SJCRH30 (cell line): ENCODE results near the gene ALPI. TPM values are rescaled to one million over a fixed set of nuclear protein-coding genes. Genes with fewer than 3 reads are reported as not detected.

Source experiments
- DNase-seq, 2 experiments: peaks; one replicate each; pipeline ENCODE4 v3.0.0-alpha.2; 2015 to 2020
- H3K27ac ChIP-seq: fragments of 250-450 bp; sonication (Bioruptor Pico); 2 replicates; pipeline ENCODE4 v1.5.1; 2020; ENCODE audit warnings: mild to moderate bottlenecking, moderate library complexity
- H3K27me3 ChIP-seq: fragments of 250-450 bp; sonication (Bioruptor Pico); 2 replicates; pipeline ENCODE4 v1.5.1; 2020; ENCODE audit warnings: mild to moderate bottlenecking, moderate library complexity
- H3K36me3 ChIP-seq: fragments of 250-450 bp; sonication (Bioruptor Pico); 2 replicates; pipeline ENCODE4 v1.5.1; 2020; ENCODE audit warnings: mild to moderate bottlenecking, moderate library complexity
- H3K4me1 ChIP-seq: fragments of 250-450 bp; sonication (Bioruptor Pico); 2 replicates; pipeline ENCODE4 v1.5.1; 2020; ENCODE audit warnings: mild to moderate bottlenecking, moderate library complexity
- H3K4me3 ChIP-seq: fragments of 250-450 bp; sonication (Bioruptor Pico); 2 replicates; pipeline ENCODE4 v1.5.1; 2020; ENCODE audit warnings: mild to moderate bottlenecking, moderate library complexity
- H3K9me3 ChIP-seq: fragments of 250-450 bp; sonication (Bioruptor Pico); replicated peaks from 2 replicates; pipeline ENCODE4 v1.5.1; 2020; ENCODE audit warnings: mild to moderate bottlenecking, moderate library complexity
- total RNA-seq: library from RNA; depleted of rRNA; stranded (reverse); fragments of >200 nt; shearing (Covaris generic); gene quantifications from 2 replicates; pipeline ENCODE4 v1.2.3, GENCODE V29; 2014; rRNA removed

The ALPI gene
- total RNA-seq, 1 experiment from 2014 or later: not detected

DNA sequence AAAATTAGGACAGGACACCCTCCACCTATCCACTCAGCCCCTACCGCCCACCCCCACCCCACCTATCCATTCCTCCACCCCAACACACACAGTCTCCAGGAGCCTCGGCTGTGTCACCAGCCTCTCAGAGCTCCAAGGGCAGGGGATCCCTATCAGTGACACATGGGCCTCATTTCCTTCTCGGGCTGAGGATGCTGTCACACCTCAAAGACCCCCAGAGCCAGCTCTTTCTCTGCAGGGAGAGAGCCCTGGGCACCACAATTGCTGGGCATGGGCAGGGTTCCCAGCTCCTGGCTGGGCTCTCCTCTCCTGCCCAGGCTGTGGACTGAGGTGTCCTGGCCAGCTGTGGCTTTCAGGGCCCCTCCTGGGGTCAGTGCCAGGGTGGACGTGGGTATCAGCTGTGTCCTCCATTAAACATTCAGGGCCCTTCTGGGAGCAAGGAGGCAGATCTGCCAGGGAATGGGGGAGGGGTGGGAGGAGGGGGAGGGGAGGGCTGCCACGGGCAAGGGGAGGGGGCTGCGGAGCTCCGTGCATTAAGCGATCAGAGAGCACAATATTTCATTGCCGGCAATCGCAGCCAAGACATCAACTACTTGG lies 45.9 kb downstream of the ALPI start:
- Histone ChIP-seq H3K4me1 (peaks cover 11% of the 10 kb centered on the region; the same call in 1 of the 2 replicates), H3K27me3 (peaks cover 42% of the 10 kb centered on the region), H3K9me3 (no peaks in the 10 kb centered on the region), H3K27ac (no peak overlapping the region), H3K36me3 (no peaks in the 10 kb centered on the region), H3K4me3 (no peak overlapping the region)
- DNase-seq: no peak

DNA sequence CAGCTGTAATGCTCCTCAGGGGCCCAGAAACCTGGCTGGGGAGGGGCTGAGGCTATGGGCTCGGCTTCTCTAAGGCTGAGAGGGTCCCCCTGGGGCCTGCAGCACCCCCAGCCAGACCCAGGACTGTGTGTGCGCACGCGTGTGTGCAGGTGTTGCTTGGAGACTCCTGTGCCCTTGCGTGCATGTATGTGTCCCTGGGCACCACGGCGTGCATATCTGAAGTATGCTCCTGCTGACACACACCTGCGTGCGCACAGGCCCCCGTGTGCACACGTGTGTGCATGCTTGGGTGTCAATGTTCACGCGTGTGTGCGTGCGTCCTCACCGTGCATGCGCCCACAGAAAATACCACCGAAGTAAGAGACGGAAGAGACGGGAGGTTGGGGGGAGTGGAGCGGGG lies 46.6 kb downstream of the ALPI start:
- Histone ChIP-seq H3K27ac (no peak overlapping the region), H3K36me3 (no peaks in the 10 kb centered on the region), H3K9me3 (no peaks in the 10 kb centered on the region), H3K4me3 (no peak overlapping the region), H3K27me3 (peaks cover 48% of the 10 kb centered on the region), H3K4me1 (peaks cover 11% of the 10 kb centered on the region; the same call in 1 of the 2 replicates)
- DNase-seq: no peak

DNA sequence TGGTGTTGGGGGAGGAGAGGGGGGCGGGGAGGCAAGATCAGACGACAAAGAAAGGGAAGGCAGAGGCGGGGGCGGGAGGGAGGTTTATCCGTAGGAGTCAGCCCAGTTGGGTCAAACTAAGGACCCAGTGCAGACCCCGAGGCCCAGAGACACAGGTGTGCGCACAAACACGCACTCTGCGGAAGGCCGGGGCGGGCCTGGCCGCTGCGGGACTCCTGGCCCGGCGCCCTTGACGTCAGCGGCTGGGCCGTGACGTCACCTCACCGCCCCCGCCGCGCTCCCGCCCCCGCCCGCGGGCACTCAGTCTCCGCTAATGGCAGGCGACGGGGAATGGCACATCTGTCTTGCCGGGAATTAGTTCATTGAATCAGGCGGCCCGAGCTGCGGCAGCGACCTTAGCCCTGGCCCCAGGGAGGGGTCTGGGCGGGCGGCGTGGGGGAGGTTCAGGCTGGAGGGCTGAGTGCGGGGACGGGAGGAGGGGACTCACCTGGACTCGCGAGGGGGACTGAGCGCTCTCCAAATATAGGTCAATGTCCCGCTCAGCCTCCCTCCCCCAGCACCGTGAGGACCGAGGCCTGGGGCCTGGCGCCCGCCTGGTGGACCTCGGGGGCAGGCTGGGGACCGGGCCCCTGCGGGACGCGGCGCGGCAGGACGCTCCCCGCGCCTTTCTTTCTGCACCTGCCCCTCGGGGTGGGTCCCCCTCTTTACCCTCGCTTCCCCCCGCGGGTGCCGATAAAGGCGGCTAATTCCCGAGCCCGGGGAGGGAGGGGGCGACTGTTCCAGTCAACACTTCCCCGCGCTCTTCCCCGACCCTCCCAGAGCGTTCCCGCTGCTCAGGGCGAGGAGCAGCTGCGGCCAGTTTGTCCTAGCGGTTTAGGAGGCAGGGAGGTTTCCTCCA lies 47.2 kb downstream of the ALPI start:
- DNase-seq: peak; percentile 61 to 70
- Histone ChIP-seq H3K36me3 (no peaks in the 10 kb centered on the region), H3K9me3 (no peaks in the 10 kb centered on the region), H3K4me3 (peak overlapping the region; percentile 59), H3K4me1 (peaks cover 11% of the 10 kb centered on the region; the same call in 1 of the 2 replicates), H3K27ac (no peak overlapping the region), H3K27me3 (peaks cover 51% of the 10 kb centered on the region)

DNA sequence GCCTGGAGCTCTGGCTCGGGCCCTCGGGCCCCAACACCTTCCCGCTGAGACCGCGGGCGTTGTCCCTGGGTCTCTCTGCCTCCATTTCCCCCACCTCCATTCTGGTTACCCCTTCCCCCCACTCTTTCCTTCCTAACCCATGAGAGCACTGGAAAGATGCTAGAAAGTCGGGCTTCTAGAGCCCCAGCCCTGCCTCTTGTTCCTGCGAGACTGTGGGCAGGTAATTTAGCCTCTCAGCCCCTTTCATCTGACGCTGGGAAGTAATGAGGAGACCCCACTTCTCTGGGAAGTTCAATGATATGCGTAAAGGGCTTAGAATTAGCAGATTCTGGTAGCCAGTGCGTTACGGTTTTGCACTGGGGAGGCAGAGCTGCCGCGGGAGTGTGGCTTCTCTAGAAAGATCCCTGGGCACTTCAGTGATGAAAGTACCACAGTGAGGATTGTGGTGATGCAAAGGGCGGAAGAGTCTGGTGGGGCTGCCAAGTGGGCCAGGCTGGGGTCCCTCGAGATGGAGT lies 47.9 kb downstream of the ALPI start:
- Histone ChIP-seq H3K27ac (no peak overlapping the region), H3K4me3 (peak overlapping the region; percentile 59), H3K36me3 (no peaks in the 10 kb centered on the region), H3K9me3 (no peaks in the 10 kb centered on the region), H3K27me3 (peaks cover 58% of the 10 kb centered on the region), H3K4me1 (peaks cover 11% of the 10 kb centered on the region; the same call in 1 of the 2 replicates)
- no peak for DNase-seq

DNA sequence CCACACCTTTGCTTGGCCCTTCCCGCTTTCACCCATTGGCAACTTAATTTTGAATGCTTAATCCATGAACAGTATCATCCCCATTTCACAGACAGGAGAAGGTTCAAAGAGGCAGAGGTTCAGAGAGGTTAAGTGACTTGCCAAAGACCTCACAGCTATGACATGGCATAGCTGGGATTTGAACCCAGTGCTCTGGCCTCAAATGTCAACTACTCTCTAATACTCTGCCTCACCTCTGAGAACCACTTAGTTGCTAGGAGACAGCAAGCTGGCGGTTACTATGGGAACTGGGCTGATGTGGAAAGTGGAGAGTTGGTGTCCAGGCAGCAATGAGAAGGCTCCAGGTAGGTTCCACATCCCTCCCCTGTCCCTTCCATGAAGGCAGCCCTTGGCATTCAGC lies 48.5 kb downstream of the ALPI start:
- DNase-seq: no peak
- no peaks in the 10 kb centered on the region for H3K36me3 ChIP-seq
- H3K4me1 ChIP-seq: peaks cover 11% of the 10 kb centered on the region; the same call in 1 of the 2 replicates
- no peak overlapping the region for H3K27ac ChIP-seq
- no peak overlapping the region for H3K4me3 ChIP-seq
- no peaks in the 10 kb centered on the region for H3K9me3 ChIP-seq
- H3K27me3 ChIP-seq: peaks cover 61% of the 10 kb centered on the region

DNA sequence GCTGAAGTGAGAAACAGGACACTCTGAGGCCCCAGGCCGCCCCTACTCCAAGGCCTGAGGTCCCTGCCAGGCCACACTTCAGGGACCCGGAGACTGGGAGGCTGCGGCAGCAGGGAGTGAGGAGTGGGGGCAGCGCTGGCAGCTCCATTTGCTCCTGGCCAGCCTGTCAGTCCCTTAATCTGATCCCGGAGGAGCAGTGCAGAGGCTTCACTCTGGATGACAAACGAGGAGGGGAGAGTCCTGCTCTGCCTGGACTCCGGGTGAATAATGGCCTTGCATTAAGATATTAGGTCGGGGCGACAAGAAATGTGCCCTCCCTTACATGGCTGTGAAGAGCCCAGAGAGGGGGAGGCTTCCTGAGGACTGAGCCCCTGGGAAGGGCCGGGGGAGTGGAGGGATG lies 49.9 kb downstream of the ALPI start:
- no peak overlapping the region for H3K4me3 ChIP-seq
- H3K9me3 ChIP-seq: no peaks in the 10 kb centered on the region
- peaks cover 11% of the 10 kb centered on the region; the same call in 1 of the 2 replicates for H3K4me1 ChIP-seq
- H3K27ac ChIP-seq: no peak overlapping the region
- H3K27me3 ChIP-seq: peaks cover 57% of the 10 kb centered on the region
- no peak for DNase-seq
- H3K36me3 ChIP-seq: no peaks in the 10 kb centered on the region

DNA sequence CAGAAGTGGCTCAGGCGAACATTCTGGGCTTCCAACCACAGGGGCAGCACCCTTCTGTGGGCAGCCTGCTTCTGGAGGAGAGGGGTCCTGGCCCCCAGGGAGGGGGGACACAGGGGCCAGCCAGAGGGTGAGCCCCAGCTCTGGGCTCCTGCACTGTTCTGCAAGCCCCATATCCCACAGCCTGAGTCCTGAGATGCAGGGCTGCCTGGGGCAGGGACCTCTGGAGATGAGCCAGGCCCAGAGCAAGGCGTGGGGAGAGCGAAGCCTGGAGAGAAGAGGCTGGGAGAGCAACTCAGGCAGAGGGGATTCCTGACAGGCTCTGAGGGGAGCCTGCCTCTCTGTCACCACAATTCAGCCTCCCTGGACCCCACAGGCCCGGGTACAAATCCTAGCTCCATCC lies 50.8 kb downstream of the ALPI start:
- no peak overlapping the region for H3K4me3 ChIP-seq
- H3K27me3 ChIP-seq: peaks cover 59% of the 10 kb centered on the region

DNA sequence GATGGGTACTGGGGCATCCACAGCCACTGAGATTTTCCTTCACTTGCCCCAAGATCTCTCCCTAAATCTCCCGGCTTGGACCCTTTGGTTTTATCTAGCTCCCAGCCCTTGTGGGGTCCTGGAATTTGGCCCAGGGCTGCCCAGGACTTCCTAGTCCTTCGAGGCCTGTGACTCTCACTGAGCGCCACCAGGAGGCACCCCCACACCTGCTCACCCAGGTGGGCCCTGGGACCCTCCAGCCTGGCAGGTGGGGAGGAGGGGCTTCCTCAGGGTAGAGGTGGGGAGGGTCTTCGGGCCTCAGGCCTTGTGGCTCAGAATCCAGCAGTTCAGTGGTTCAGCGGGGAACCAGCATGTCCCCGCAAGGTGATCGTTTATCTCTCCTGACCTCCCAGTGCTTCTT lies 52.3 kb downstream of the ALPI start:
- H3K36me3 ChIP-seq: no peaks in the 10 kb centered on the region
- no peaks in the 10 kb centered on the region for H3K9me3 ChIP-seq
- no peak for DNase-seq
- peaks cover 66% of the 10 kb centered on the region for H3K27me3 ChIP-seq
- H3K27ac ChIP-seq: no peak overlapping the region
- peaks cover 23% of the 10 kb centered on the region; the same call in 1 of the 2 replicates for H3K4me1 ChIP-seq
- H3K4me3 ChIP-seq: no peak overlapping the region

More for the DNA sequence above, 50.8 kb downstream of the ALPI start:
- Histone ChIP-seq H3K9me3 (no peaks in the 10 kb centered on the region), H3K4me1 (peaks cover 11% of the 10 kb centered on the region; the same call in 1 of the 2 replicates), H3K36me3 (no peaks in the 10 kb centered on the region), H3K27ac (no peak overlapping the region)
- peak in 1 of 2 experiments; percentile 26 for DNase-seq

Other genes starting within 250 kb of the ALPI start
- gene ALPP, start 77.4 kb upstream of the ALPI start, total RNA-seq: 0.08 TPM in 1 of 2 replicates, not detected in the other
- not detected in 2 replicates for gene ALPG, start 49.3 kb upstream of the ALPI start, total RNA-seq
- not detected in 2 replicates for gene ECEL1, start 31.7 kb downstream of the ALPI start, total RNA-seq
- 0.38 and 0.48 TPM in 2 replicates for gene PRSS56, start 64.2 kb downstream of the ALPI start, total RNA-seq
- 91.0 and 92.4 TPM in 2 replicates for gene CHRND, start 70.0 kb downstream of the ALPI start, total RNA-seq
- 25.2 and 36.6 TPM in 2 replicates for gene CHRNG, start 83.5 kb downstream of the ALPI start, total RNA-seq
- gene TIGD1, start 94.4 kb downstream of the ALPI start, total RNA-seq: 10.2 and 13.5 TPM in 2 replicates
- 168 and 180 TPM in 2 replicates for gene EIF4E2, start 94.5 kb downstream of the ALPI start, total RNA-seq
- 18.7 and 20.7 TPM in 2 replicates for gene EFHD1, start 177.5 kb downstream of the ALPI start, total RNA-seq
- gene GIGYF2, start 241.2 kb downstream of the ALPI start, total RNA-seq: 79.5 and 97.2 TPM in 2 replicates